Body of pancreas (tissue), 4 donors: ENCODE data around the gene ATAD3C. TPM values are rescaled to one million over a fixed set of nuclear protein-coding genes. Genes with fewer than 3 reads are reported as not detected.

Experiments used
- ATAC-seq: fragments of 150-250 bp; one replicate; pipeline ENCODE4 v1.9.1; 2016
- DNase-seq, 4 donors: peaks; one replicate each; pipeline ENCODE4 v3.0.0-alpha.2; 2019
- H3K27ac ChIP-seq, 4 donors: fragments of 200-600 bp; sonication (generic); 1 replicate in 3 of 4; 2 replicates in 1 of 4; pipeline versions ENCODE4 v1.5.1 to v1.6.1; 2016 to 2019; ENCODE audit warnings: mild to moderate bottlenecking in 1 of 4, mixed read lengths in 1 of 4, moderate library complexity in 1 of 4
- H3K27me3 ChIP-seq, 2 donors: fragments of 200-600 bp; sonication (generic); one replicate each; pipeline ENCODE4 v1.6.0; 2016; ENCODE audit warnings: mild to moderate bottlenecking in 1 of 2
- H3K36me3 ChIP-seq, 2 donors: fragments of 200-600 bp; sonication (generic); replicated peaks in 1 of 2; 2 replicates each; pipeline ENCODE4 v1.5.1; 2016; ENCODE audit warnings: low read depth in 2 of 2; ENCODE audit not compliant: insufficient read depth in 1 of 2
- H3K4me1 ChIP-seq: fragments of 200-600 bp; sonication (generic); one replicate; pipeline ENCODE4 v1.6.0; 2016
- H3K4me3 ChIP-seq, 2 donors: fragments of 200-600 bp; sonication (generic); 1 replicate in 1 of 2; 2 replicates in 1 of 2; pipeline ENCODE4 v1.5.1; 2016 to 2019
- H3K9me3 ChIP-seq, 3 donors: fragments of 200-600 bp; sonication (generic); 1 replicate in 2 of 3; 2 replicates in 1 of 3; pipeline ENCODE4 v1.5.1; 2016
- POLR2A ChIP-seq, 3 donors: fragments of 450-650 bp; IDR thresholded peaks; one replicate each; pipeline ENCODE4 v1.6.1; 2016; ENCODE audit warnings: antibody characterized with exemption in 3 of 3, mild to moderate bottlenecking in 2 of 3
- WGBS, 2 donors: methylation state at CpG; one replicate each; pipeline ENCODE4 v1.1.5; 2017; 5-methylcytosine and 5-hydroxymethylcytosine counted together
- intact Hi-C: fragments of 100-400 bp; cut with DNase I; formaldehyde crosslinking; loops from one replicate; pipeline ENCODE4 v1.15.1; 2023
- total RNA-seq, 2 donors: library from RNA; depleted of rRNA; stranded (reverse); fragments of >200 nt; gene quantifications; one replicate each; pipeline ENCODE4 v1.1.0, GENCODE V29; 2016
- TF ChIP-seq, protein P1 (sequence below), 7 experiments: fragments of 450-650 bp in 4 of 7; fragments of 200-600 bp in 3 of 7; sonication (generic) in 3 of 7; IDR thresholded peaks; one replicate each; pipeline ENCODE4 v1.5.1; 2016 to 2019; ENCODE audit warnings: antibody characterized with exemption in 7 of 7

ATAD3C gene
- total RNA-seq, 2 donors from 2014 or later, result 1.6 to 2.3 TPM

DNA sequence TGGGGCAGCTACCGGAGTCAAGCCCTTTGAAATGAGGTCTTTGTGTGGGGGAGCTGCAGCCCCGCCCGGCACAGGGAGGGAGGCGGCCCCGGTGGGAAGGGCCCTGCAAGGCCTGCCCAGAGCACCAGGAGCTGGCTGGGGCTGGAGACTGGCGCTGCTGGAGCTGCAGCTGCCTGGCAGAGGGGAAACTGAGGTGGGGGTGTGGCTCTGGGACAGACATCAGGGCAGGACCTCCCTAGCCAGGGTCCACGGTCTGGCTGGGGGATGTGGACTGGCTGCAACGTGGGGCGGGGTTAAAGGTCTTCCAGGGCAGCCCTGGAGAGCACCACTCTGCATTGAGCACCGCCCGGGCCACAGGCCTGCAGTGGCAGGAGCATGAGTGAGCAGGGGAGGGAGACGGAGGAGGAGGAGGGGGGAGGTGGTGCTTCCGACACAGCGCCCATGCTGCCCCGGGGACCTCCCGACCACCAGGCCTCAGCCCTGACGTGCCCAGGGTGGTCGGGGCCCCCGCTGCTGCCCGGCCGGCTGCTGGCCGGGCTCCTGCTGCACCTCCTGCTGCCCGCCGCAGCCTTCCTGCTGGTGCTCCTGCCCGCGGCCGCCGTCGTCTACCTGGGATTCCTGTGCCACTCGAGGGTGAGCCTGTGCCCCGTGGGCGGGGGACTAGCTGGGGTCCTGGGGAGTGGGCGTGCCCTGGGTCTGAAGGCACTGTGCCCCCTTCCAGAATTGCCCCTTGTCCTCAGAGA is 23.6 kb upstream of the ATAD3C start:
- ATAC-seq (no peak), DNase-seq (no peak)
- WGBS, 2 donors, result 75 to 78% methylated on average over 9 to 26 of the region's 33 CpGs
- no peak overlapping the region for H3K4me3 ChIP-seq
- H3K4me1 ChIP-seq, result peaks cover 33% of the 10 kb centered on the region
- intact Hi-C loops, result no loop called here
- H3K9me3 ChIP-seq, result no peaks in the 10 kb centered on the region
- no peaks in the 10 kb centered on the region for H3K27me3 ChIP-seq
- no peak overlapping the region for H3K27ac ChIP-seq
- H3K36me3 ChIP-seq, result no peaks in the 10 kb centered on the region
- TF ChIP-seq, protein P1, sequence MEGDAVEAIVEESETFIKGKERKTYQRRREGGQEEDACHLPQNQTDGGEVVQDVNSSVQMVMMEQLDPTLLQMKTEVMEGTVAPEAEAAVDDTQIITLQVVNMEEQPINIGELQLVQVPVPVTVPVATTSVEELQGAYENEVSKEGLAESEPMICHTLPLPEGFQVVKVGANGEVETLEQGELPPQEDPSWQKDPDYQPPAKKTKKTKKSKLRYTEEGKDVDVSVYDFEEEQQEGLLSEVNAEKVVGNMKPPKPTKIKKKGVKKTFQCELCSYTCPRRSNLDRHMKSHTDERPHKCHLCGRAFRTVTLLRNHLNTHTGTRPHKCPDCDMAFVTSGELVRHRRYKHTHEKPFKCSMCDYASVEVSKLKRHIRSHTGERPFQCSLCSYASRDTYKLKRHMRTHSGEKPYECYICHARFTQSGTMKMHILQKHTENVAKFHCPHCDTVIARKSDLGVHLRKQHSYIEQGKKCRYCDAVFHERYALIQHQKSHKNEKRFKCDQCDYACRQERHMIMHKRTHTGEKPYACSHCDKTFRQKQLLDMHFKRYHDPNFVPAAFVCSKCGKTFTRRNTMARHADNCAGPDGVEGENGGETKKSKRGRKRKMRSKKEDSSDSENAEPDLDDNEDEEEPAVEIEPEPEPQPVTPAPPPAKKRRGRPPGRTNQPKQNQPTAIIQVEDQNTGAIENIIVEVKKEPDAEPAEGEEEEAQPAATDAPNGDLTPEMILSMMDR (IDR thresholded peaks at IDR 0.05), result no peak
- TF ChIP-seq POLR2A (IDR thresholded peaks at IDR 0.05), result no peak

DNA sequence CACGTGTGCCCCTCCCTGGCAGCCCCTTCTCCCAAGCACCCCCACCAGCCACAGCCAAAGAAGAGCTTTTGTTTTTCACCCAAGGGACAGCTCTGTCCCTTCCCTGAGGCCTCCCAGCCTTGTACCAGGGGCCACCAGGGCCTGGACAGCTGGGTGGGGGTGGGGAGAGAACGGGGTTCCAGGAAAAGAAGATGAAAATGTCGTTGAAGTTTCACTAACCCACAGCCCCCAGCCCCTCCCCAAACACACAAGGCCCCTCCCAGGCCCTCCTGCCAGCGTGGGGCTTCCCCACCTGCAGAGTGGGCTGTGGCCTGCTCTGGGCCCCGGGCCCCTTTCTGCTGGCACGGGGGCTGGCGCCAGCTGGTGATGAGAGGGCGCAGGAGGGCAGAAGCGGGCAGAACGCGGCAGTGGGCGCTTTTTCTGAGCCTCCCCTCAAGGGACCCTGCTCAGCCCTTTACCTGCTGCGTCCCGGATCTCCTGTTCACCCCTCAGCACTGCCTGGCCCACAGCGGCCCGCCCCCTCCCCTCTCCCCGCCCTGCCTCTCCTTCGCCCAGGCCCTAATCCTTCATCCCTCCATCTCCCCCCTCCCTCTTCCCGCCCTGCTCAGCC is 22.9 kb upstream of the ATAD3C start:
- no peak overlapping the region for H3K27ac ChIP-seq
- peaks cover 33% of the 10 kb centered on the region for H3K4me1 ChIP-seq
- H3K4me3 ChIP-seq, result no peak overlapping the region
- H3K9me3 ChIP-seq, result no peaks in the 10 kb centered on the region
- H3K36me3 ChIP-seq, result no peaks in the 10 kb centered on the region
- no peak for DNase-seq
- WGBS, 2 donors, result 62 to 80% methylated on average over 13 to 16 of the region's 19 CpGs
- no peaks in the 10 kb centered on the region for H3K27me3 ChIP-seq
- TF ChIP-seq, protein P1 (IDR thresholded peaks at IDR 0.05), result no peak
- TF ChIP-seq POLR2A (IDR thresholded peaks at IDR 0.05), result no peak
- intact Hi-C loops, result no loop called here
- ATAC-seq, result no peak

DNA sequence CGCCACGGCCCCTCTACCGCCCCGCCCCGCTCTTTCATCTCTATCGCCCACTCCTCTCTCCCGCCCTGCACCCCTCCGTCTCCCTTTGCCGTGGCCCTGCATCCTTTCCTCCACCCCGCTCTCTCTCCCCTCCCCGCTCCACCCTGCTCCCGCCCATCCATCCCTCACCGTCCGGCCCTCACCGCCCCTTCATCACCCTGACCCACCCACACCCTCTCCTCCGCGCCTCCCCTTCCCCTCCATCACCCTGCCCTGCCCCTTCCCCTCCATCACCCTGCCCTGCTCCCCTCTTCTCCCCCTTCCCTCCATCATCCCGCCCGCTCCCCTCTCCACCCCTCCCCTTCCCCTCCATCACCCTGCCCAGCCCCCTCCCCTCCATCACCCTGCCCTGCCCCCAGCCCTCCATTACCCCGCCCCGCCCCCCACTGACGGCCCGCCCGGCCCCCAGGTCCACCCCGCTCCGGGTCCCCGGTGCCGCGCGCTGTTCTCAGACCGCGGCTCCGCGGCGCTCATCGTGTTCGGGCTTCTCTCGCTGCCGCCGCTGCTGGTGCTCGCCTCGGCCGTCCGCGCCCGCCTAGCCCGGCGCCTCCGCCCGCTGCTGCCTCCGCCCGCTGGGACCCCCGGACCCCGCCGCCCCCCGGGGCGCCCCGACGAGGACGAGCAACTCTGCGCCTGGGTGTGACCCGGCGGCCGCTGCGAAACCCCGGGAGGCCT is 22.2 kb upstream of the ATAD3C start:
- Histone ChIP-seq H3K9me3 (no peaks in the 10 kb centered on the region), H3K36me3 (no peaks in the 10 kb centered on the region), H3K4me3 (no peak overlapping the region), H3K27ac (peak overlapping the region in 1 of 4 donors; percentile 34), H3K4me1 (peaks cover 40% of the 10 kb centered on the region), H3K27me3 (no peaks in the 10 kb centered on the region)
- intact Hi-C loops, result no loop called here
- DNase-seq (no peak), ATAC-seq (peak; percentile 26)
- 63 to 81% methylated on average over 18 to 19 of the region's 66 CpGs for WGBS, 2 donors
- no peak for TF ChIP-seq POLR2A (IDR thresholded peaks at IDR 0.05)
- TF ChIP-seq, protein P1 (IDR thresholded peaks at IDR 0.05), result no peak

GRCh38 chr1:1427820-1428148 is 21.7 kb upstream of the ATAD3C start:
- peak overlapping the region in 1 of 4 donors; percentile 34 for H3K27ac ChIP-seq

More at GRCh38 chr1:1427820-1428148, 21.7 kb upstream of the ATAD3C start:
- H3K27me3 ChIP-seq, result no peaks in the 10 kb centered on the region
- intact Hi-C loops, result no loop called here
- WGBS, 2 donors, result no CpG with 5 or more reads among the region's 22 CpGs
- ATAC-seq (no peak), DNase-seq (no peak)
- H3K4me3 ChIP-seq, result no peak overlapping the region
- H3K4me1 ChIP-seq, result peaks cover 45% of the 10 kb centered on the region
- H3K9me3 ChIP-seq, result no peaks in the 10 kb centered on the region
- H3K36me3 ChIP-seq, result no peaks in the 10 kb centered on the region
- no peak for TF ChIP-seq POLR2A (IDR thresholded peaks at IDR 0.05)
- TF ChIP-seq, protein P1 (IDR thresholded peaks at IDR 0.05), result no peak
